Natural killer cell (primary cell): ENCODE data around the gene CCDC88C. TPM values are rescaled to one million over a fixed set of nuclear protein-coding genes. Genes with fewer than 3 reads are reported as not detected.

ENCODE experiments used
- ATAC-seq, 3 donors: fragments of 150-1000 bp in 2 of 3; fragments of 200-7000 bp in 1 of 3; cut with Tn5 transposase; 1 replicate in 1 of 3; 2 replicates in 2 of 3; pipeline ENCODE4 v1.10.0; 2021; ENCODE audit warnings: mild to moderate bottlenecking in 2 of 3, moderate library complexity in 2 of 3
- DNase-seq, 2 donors: peaks; one replicate each; pipeline versions ENCODE4 v3.0.0 to v3.0.0-alpha.2; 2013 to 2021; ENCODE audit warnings: mixed read lengths in 1 of 2
- H3K27ac ChIP-seq: one replicate; pipeline ENCODE4 v1.5.1; 2013; ENCODE audit warnings: mild to moderate bottlenecking, low read length
- H3K27me3 ChIP-seq: one replicate; pipeline ENCODE4 v1.6.1; 2013; ENCODE audit warnings: low read length; ENCODE audit not compliant: control insufficient read depth, insufficient read depth
- H3K36me3 ChIP-seq: one replicate; pipeline ENCODE4 v1.6.1; 2013; ENCODE audit warnings: low read length; ENCODE audit not compliant: control insufficient read depth, insufficient read depth
- H3K4me1 ChIP-seq: one replicate; pipeline ENCODE4 v1.6.1; 2013; ENCODE audit warnings: low read length; ENCODE audit not compliant: control insufficient read depth, insufficient read depth
- H3K4me3 ChIP-seq: one replicate; pipeline ENCODE4 v1.5.1; 2013; ENCODE audit warnings: low read length
- H3K9me3 ChIP-seq: one replicate; pipeline ENCODE4 v1.6.1; 2013; ENCODE audit warnings: low read length; ENCODE audit not compliant: control insufficient read depth, insufficient read depth
- H3K27ac Mint-ChIP-seq, 2 donors: one replicate each; pipeline ENCODE4 v1.8.0; 2022; ENCODE audit warnings: mild to moderate bottlenecking in 2 of 2, mixed read lengths in 2 of 2, moderate library complexity in 1 of 2
- H3K27me3 Mint-ChIP-seq, 2 donors: one replicate each; pipeline ENCODE4 v1.8.0; 2022; ENCODE audit warnings: low read depth in 2 of 2, mixed read lengths in 2 of 2
- H3K36me3 Mint-ChIP-seq: one replicate; pipeline ENCODE4 v1.8.0; 2022; ENCODE audit warnings: mixed read lengths
- H3K4me1 Mint-ChIP-seq, 2 donors: one replicate each; pipeline ENCODE4 v1.8.0; 2022; ENCODE audit warnings: mixed read lengths in 2 of 2
- H3K4me3 Mint-ChIP-seq: one replicate; pipeline ENCODE4 v1.8.0; 2022; ENCODE audit warnings: mild to moderate bottlenecking, moderate library complexity, mixed read lengths
- H3K9me3 Mint-ChIP-seq, 2 donors: one replicate each; pipeline ENCODE4 v1.8.0; 2022; ENCODE audit warnings: mixed read lengths in 2 of 2
- WGBS: methylation state at CpG from one replicate; pipeline ENCODE4 v1.1.7; 2013; ENCODE audit warnings: missing lambda C conversion rate; ENCODE audit not compliant: insufficient coverage; 5-methylcytosine and 5-hydroxymethylcytosine counted together
- intact Hi-C: fragments of 100-400 bp; cut with micrococcal nuclease; formaldehyde crosslinking; loops from one replicate; pipeline ENCODE4 v1.14.2; 2022
- total RNA-seq, 4 donors: library from RNA; stranded (reverse); fragments of 120-200 nt in 1 of 4; gene quantifications; one replicate each; pipeline versions ENCODE4 v1.2.3 to v1.2.4, GENCODE V29; 2013 to 2022
- TF ChIP-seq, protein P1 (sequence below): fragments of 200-600 bp; IDR thresholded peaks from one replicate; pipeline ENCODE4 v1.8.0; 2022; ENCODE audit warnings: antibody characterized with exemption

CCDC88C gene
- total RNA-seq, 3 donors from 2014 or later (not counting 1 experiment from before 2014, with no cell fraction given), result 432 to 516 (median 438) TPM

DNA sequence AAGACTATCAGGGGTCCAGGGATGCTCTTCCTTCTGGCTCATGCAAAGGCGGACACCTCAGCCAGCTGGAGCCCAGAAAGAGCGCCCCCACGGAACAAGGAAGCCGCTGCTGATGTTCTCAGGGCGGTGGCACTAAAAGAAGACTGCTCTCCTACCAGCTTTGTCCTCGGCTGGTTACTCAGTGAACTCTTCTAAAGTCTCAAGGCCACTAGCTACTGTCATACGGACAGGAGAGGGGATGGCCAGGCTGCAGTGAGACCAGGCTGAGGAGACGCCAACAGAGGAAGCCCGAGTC lies 59.6 kb downstream of the CCDC88C start:
- Mint-ChIP-seq H3K4me1 (peaks cover 72 to 75% of the 10 kb centered on the region in 2 donors), H3K9me3 (no peaks in the 10 kb centered on the region), H3K36me3 (no peaks in the 10 kb centered on the region), H3K27me3 (no peaks in the 10 kb centered on the region), H3K4me3 (no peak overlapping the region), H3K27ac (peak overlapping the region; percentile 49 to 96)
- H3K4me1 ChIP-seq, result peaks cover 91% of the 10 kb centered on the region
- no peaks in the 10 kb centered on the region for H3K9me3 ChIP-seq
- no peak overlapping the region for H3K4me3 ChIP-seq
- no peaks in the 10 kb centered on the region for H3K27me3 ChIP-seq
- TF ChIP-seq, protein P1, sequence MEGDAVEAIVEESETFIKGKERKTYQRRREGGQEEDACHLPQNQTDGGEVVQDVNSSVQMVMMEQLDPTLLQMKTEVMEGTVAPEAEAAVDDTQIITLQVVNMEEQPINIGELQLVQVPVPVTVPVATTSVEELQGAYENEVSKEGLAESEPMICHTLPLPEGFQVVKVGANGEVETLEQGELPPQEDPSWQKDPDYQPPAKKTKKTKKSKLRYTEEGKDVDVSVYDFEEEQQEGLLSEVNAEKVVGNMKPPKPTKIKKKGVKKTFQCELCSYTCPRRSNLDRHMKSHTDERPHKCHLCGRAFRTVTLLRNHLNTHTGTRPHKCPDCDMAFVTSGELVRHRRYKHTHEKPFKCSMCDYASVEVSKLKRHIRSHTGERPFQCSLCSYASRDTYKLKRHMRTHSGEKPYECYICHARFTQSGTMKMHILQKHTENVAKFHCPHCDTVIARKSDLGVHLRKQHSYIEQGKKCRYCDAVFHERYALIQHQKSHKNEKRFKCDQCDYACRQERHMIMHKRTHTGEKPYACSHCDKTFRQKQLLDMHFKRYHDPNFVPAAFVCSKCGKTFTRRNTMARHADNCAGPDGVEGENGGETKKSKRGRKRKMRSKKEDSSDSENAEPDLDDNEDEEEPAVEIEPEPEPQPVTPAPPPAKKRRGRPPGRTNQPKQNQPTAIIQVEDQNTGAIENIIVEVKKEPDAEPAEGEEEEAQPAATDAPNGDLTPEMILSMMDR, result no peak
- H3K36me3 ChIP-seq, result peaks cover 41% of the 10 kb centered on the region
- intact Hi-C loops, result no loop called here
- ATAC-seq (no peak), DNase-seq (no peak)
- 83% methylated on average over 9 of the region's 9 CpGs for WGBS
- H3K27ac ChIP-seq, result peak overlapping the region; percentile 1

DNA sequence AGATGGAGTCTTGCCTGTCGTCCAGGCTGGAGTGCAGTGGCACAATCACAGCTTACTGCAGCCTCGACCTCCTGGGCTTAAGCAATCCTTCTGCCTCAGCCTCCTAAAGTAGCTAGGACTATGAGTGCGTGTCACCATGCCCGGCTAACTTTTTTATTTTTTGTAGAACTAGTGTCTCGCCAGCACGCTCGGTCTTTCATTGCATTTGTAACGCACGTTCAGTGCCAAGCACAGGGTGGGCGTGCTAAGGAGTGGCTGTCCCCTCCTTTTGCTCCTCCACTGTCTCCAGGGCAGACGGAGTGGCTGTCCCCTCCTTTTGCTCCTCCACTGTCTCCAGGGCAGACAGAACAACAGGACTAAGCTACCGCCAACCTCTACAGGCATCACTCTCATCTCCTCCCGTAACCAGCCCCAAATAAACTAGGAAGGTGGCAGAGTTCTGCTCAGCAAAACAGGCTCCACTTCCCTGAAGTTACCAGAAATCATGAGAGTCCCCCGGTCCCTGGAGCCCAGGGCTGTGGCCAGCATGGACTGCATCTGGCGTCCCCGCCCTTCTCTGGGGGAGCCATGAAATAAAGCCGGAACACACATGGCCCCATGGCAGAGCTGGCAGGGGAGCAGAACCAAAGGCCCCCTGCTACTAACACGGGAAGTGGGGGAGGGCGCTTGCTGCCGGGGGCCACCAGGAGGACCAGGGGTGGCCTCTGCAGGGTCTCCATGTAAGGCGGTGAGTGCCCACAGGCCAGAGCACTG lies 60.2 kb downstream of the CCDC88C start:
- DNase-seq (no peak), ATAC-seq (no peak)
- no peak overlapping the region for H3K4me3 Mint-ChIP-seq
- Histone ChIP-seq H3K36me3 (peaks cover 45% of the 10 kb centered on the region), H3K27me3 (no peaks in the 10 kb centered on the region), H3K4me3 (no peak overlapping the region), H3K9me3 (no peaks in the 10 kb centered on the region), H3K27ac (peak overlapping the region; percentile 2), H3K4me1 (peaks cover 93% of the 10 kb centered on the region)
- WGBS, result 80% methylated on average over 21 of the region's 21 CpGs
- peaks cover 77 to 80% of the 10 kb centered on the region in 2 donors for H3K4me1 Mint-ChIP-seq
- no peaks in the 10 kb centered on the region for H3K27me3 Mint-ChIP-seq
- no peaks in the 10 kb centered on the region for H3K36me3 Mint-ChIP-seq
- intact Hi-C loops, result no loop called here
- H3K9me3 Mint-ChIP-seq, result no peaks in the 10 kb centered on the region
- peak overlapping the region; percentile 49 to 96 for H3K27ac Mint-ChIP-seq
- TF ChIP-seq, protein P1, result no peak

DNA sequence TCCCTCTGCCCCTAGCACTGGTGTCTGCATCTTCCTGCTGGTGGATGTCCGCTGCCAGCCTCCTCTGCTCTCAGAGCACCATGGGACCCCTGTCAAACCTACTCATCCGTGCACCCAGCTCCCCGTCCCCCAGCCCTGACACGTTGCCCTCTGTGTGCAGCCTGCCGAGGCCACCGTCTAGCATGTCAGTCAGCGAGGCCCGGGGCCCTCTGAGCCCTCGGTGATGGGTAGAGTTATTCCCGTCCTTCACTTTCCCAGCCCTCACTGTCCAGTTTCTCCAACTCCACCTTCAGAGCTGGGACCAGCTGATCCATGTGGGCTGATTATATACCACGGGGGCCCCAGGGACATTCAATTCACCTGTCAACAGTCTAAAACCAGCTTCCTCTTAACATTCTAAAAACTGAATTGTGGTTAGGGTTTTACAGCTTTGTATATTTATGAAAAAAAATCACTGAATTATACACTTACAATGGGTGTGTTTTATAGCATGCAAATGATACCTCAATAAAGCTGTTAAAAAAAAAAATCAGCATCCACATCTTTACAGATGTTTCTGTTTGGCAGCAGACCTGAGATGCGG lies 61.3 kb downstream of the CCDC88C start:
- WGBS, result 25% methylated on average over 12 of the region's 12 CpGs
- Mint-ChIP-seq H3K4me1 (peaks cover 77 to 84% of the 10 kb centered on the region in 2 donors), H3K9me3 (no peaks in the 10 kb centered on the region), H3K27me3 (no peaks in the 10 kb centered on the region), H3K27ac (peak overlapping the region; percentile 96 to 97), H3K36me3 (no peaks in the 10 kb centered on the region), H3K4me3 (peak overlapping the region; percentile 87)
- no peak overlapping the region for H3K4me3 ChIP-seq
- H3K27ac ChIP-seq, result peak overlapping the region; percentile 59
- no peaks in the 10 kb centered on the region for H3K9me3 ChIP-seq
- peaks cover 96% of the 10 kb centered on the region for H3K4me1 ChIP-seq
- DNase-seq, result peak in 1 of 2 donors; percentile 45
- ATAC-seq, result peak; percentile 28 to 47 (median 35)
- H3K36me3 ChIP-seq, result peaks cover 49% of the 10 kb centered on the region
- no peaks in the 10 kb centered on the region for H3K27me3 ChIP-seq
- intact Hi-C loops, result no loop called here
- TF ChIP-seq, protein P1, result no peak
